Measurements from ENCODE around the gene PTPRT. TPM values are rescaled to one million over a fixed set of nuclear protein-coding genes. Genes with fewer than 3 reads are reported as not detected.

The PTPRT gene
- total and polyA plus RNA-seq, 10 of the 15 experiments (the other 5 are each of a cell fraction or from before 2014, with no cell fraction given) = not detected

DNA sequence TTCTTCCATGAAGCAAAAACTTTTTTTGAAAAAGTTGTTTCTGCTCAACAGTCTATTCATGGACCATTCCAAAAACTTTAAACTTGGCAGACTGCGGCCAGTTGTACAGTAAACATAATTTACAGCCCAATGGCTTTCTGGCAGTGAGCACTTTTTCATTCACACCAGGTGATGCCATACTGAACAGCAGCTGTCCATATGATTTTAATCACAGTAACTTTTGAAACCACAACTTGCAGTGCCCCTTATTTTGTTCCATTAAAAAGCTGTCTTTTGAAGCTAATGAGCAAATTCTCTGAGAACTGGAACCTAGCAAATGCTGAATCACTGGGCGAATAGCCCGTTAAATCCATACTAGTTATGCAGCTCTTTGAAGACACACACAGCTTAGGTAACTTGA lies 576.6 kb downstream of the PTPRT start:
- Histone ChIP-seq H3K27ac (ENCODE audit: control insufficient read depth, insufficient read depth) (no peak overlapping the region), H3K4me3 (no peak overlapping the region), H3K9ac (ENCODE audit: control insufficient read depth, insufficient read depth, low read length) (no peak overlapping the region), H3K79me2 (ENCODE audit: control insufficient read depth, insufficient read depth, low read length) (no peaks in the 10 kb centered on the region), H3K4me2 (ENCODE audit: control insufficient read depth, insufficient read depth) (no peak overlapping the region), H4K20me1 (ENCODE audit: control insufficient read depth, insufficient read depth) (no peaks in the 10 kb centered on the region), H3K4me1 (ENCODE audit: control insufficient read depth, insufficient read depth, low read length) (no peaks in the 10 kb centered on the region), H3K9me3 (replicated peaks; ENCODE audit: control insufficient read depth, insufficient read depth, low read length) (no peaks in the 10 kb centered on the region), H3K27me3 (replicated peaks in 1 of 2; ENCODE audit: control insufficient read depth in 2 of 2, insufficient read depth in 2 of 2, low read length in 1 of 2) (no peaks in the 10 kb centered on the region), H2AFZ (ENCODE audit: control insufficient read depth, low read depth, low read length) (no peak overlapping the region), H3K36me3 (ENCODE audit: control insufficient read depth in 2 of 2, insufficient read depth in 2 of 2, low read length in 1 of 2) (no peaks in the 10 kb centered on the region)
- ATAC-seq (no peak), FAIRE-seq (no peak), DNase-seq (ENCODE audit: low read depth, low spot score) (no peak)
- POLR2A ChIA-PET = no interaction called here
- SMC1A ChIA-PET (ENCODE audit: uncharacterized antibody, unreplicated experiment) = interaction anchor here (0.9 kb wide), 1 partner anchor 12 kb away, joined by 4 read pairs; no protein-coding TSS in a partner anchor
- intact Hi-C loops (cut with micrococcal nuclease; ENCODE audit: unreplicated experiment) = no loop called here
- RAD21 ChIA-PET (ENCODE audit: unreplicated experiment) = no interaction called here
- no TSS peak for BruUV-seq (replicated peaks)
- CTCF ChIA-PET = interaction anchor here (1.3 kb wide), 1 partner anchor 13 kb away, joined by 5 read pairs; no protein-coding TSS in a partner anchor
- in situ Hi-C loops (cut with MboI) = no loop called here
- WGBS (ENCODE audit: insufficient coverage, insufficient replicate concordance, low lambda C conversion rate, missing lambda C conversion rate) = 27% methylated on average over 3 of the region's 3 CpGs
- TF ChIP-seq NR2F1 (conservative IDR thresholded peaks at IDR 0.05) (no peak), POU2F2 (IDR thresholded peaks at IDR 0.05; ENCODE audit: borderline replicate concordance, low read depth, low read length) (no peak), TARDBP (IDR thresholded peaks at IDR 0.05; ENCODE audit: borderline replicate concordance) (no peak), RAD51 (IDR thresholded peaks at IDR 0.05) (no peak), ZNF274 (IDR thresholded peaks at IDR 0.05; ENCODE audit: insufficient read depth, insufficient read length) (no peak), HDGF (IDR thresholded peaks at IDR 0.05) (no peak)
- TF ChIP-seq, protein P1, sequence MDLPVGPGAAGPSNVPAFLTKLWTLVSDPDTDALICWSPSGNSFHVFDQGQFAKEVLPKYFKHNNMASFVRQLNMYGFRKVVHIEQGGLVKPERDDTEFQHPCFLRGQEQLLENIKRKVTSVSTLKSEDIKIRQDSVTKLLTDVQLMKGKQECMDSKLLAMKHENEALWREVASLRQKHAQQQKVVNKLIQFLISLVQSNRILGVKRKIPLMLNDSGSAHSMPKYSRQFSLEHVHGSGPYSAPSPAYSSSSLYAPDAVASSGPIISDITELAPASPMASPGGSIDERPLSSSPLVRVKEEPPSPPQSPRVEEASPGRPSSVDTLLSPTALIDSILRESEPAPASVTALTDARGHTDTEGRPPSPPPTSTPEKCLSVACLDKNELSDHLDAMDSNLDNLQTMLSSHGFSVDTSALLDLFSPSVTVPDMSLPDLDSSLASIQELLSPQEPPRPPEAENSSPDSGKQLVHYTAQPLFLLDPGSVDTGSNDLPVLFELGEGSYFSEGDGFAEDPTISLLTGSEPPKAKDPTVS (IDR thresholded peaks at IDR 0.05; ENCODE audit: low read depth, low read length) = no peak
- TF ChIP-seq, protein P2, sequence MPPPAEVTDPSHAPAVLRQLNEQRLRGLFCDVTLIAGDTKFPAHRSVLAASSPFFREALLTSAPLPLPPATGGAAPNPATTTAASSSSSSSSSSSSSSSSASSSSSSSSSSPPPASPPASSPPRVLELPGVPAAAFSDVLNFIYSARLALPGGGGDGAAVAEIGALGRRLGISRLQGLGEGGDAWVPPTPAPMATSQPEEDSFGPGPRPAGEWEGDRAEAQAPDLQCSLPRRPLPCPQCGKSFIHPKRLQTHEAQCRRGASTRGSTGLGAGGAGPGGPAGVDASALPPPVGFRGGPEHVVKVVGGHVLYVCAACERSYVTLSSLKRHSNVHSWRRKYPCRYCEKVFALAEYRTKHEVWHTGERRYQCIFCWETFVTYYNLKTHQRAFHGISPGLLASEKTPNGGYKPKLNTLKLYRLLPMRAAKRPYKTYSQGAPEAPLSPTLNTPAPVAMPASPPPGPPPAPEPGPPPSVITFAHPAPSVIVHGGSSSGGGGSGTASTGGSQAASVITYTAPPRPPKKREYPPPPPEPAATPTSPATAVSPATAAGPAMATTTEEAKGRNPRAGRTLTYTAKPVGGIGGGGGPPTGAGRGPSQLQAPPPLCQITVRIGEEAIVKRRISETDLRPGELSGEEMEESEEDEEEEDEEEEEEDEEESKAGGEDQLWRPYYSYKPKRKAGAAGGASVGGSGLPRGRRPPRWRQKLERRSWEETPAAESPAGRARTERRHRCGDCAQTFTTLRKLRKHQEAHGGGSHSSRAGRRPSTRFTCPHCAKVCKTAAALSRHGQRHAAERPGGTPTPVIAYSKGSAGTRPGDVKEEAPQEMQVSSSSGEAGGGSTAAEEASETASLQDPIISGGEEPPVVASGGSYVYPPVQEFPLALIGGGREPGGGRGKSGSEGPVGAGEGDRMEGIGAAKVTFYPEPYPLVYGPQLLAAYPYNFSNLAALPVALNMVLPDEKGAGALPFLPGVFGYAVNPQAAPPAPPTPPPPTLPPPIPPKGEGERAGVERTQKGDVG (CRISPR knock-in tag; IDR thresholded peaks at IDR 0.05) = no peak
- TF ChIP-seq, protein P3, sequence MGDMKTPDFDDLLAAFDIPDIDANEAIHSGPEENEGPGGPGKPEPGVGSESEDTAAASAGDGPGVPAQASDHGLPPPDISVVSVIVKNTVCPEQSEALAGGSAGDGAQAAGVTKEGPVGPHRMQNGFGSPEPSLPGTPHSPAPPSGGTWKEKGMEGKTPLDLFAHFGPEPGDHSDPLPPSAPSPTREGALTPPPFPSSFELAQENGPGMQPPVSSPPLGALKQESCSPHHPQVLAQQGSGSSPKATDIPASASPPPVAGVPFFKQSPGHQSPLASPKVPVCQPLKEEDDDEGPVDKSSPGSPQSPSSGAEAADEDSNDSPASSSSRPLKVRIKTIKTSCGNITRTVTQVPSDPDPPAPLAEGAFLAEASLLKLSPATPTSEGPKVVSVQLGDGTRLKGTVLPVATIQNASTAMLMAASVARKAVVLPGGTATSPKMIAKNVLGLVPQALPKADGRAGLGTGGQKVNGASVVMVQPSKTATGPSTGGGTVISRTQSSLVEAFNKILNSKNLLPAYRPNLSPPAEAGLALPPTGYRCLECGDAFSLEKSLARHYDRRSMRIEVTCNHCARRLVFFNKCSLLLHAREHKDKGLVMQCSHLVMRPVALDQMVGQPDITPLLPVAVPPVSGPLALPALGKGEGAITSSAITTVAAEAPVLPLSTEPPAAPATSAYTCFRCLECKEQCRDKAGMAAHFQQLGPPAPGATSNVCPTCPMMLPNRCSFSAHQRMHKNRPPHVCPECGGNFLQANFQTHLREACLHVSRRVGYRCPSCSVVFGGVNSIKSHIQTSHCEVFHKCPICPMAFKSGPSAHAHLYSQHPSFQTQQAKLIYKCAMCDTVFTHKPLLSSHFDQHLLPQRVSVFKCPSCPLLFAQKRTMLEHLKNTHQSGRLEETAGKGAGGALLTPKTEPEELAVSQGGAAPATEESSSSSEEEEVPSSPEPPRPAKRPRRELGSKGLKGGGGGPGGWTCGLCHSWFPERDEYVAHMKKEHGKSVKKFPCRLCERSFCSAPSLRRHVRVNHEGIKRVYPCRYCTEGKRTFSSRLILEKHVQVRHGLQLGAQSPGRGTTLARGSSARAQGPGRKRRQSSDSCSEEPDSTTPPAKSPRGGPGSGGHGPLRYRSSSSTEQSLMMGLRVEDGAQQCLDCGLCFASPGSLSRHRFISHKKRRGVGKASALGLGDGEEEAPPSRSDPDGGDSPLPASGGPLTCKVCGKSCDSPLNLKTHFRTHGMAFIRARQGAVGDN (IDR thresholded peaks at IDR 0.05) = no peak
- TF ChIP-seq, protein P4, sequence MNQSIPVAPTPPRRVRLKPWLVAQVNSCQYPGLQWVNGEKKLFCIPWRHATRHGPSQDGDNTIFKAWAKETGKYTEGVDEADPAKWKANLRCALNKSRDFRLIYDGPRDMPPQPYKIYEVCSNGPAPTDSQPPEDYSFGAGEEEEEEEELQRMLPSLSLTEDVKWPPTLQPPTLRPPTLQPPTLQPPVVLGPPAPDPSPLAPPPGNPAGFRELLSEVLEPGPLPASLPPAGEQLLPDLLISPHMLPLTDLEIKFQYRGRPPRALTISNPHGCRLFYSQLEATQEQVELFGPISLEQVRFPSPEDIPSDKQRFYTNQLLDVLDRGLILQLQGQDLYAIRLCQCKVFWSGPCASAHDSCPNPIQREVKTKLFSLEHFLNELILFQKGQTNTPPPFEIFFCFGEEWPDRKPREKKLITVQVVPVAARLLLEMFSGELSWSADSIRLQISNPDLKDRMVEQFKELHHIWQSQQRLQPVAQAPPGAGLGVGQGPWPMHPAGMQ (IDR thresholded peaks at IDR 0.05; ENCODE audit: borderline replicate concordance) = no peak
